HepG2 (cell line): ENCODE measurements around the gene SLC2A10. TPM values are rescaled to one million over a fixed set of nuclear protein-coding genes. Genes with fewer than 3 reads are reported as not detected.

Experiments
- AHDC1 ChIP-seq: sonication (generic); formaldehyde crosslinking; IDR thresholded peaks from 2 replicates; pipeline ENCODE4 v1.5.1; 2020; ENCODE audit warnings: mild to moderate bottlenecking, missing genetic modification reagents, borderline replicate concordance
- DR1 ChIP-seq: sonication (generic); formaldehyde crosslinking; IDR thresholded peaks from 2 replicates; pipeline ENCODE4 v1.8.0; 2021; ENCODE audit warnings: mild to moderate bottlenecking, missing genetic modification reagents, inconsistent platforms
- GTF3A ChIP-seq: sonication (generic); formaldehyde crosslinking; conservative IDR thresholded peaks from 2 replicates; pipeline ENCODE4 v1.4.0; 2020; ENCODE audit warnings: mild to moderate bottlenecking, missing genetic modification reagents
- HNF4A ChIP-seq: sonication (generic); formaldehyde crosslinking; IDR thresholded peaks from 2 replicates; pipeline ENCODE4 v1.4.0; 2020; ENCODE audit warnings: missing genetic modification reagents
- HOMEZ ChIP-seq: IDR thresholded peaks from 2 replicates; pipeline ENCODE4 v1.6.1; 2016; ENCODE audit warnings: low read depth
- MAFF ChIP-seq: IDR thresholded peaks from 2 replicates; pipeline ENCODE4 v1.6.1; 2011; ENCODE audit warnings: low read depth, low read length, improper control_type of control experiment
- PAX8 ChIP-seq: sonication (generic); formaldehyde crosslinking; IDR thresholded peaks from 2 replicates; pipeline ENCODE4 v1.8.0; 2022; ENCODE audit warnings: mild to moderate bottlenecking, missing genetic modification reagents, borderline replicate concordance
- POLR2AphosphoS2 ChIP-seq: IDR thresholded peaks from 2 replicates; pipeline ENCODE4 v1.6.1; 2011; ENCODE audit warnings: low read depth, low read length, improper control_type of control experiment
- RARA ChIP-seq: IDR thresholded peaks from 2 replicates; pipeline ENCODE4 v1.6.1; 2016; ENCODE audit warnings: missing genetic modification reagents, missing compliant biosample characterization
- RBAK ChIP-seq: sonication (generic); formaldehyde crosslinking; IDR thresholded peaks from 2 replicates; pipeline ENCODE4 v1.5.1; 2020; ENCODE audit warnings: mild to moderate bottlenecking, missing genetic modification reagents
- RFX1 ChIP-seq: fragments of 450-650 bp; IDR thresholded peaks from 2 replicates; pipeline ENCODE4 v1.6.1; 2017
- SMAD3 ChIP-seq: sonication (generic); formaldehyde crosslinking; IDR thresholded peaks from 2 replicates; pipeline ENCODE4 v1.4.0; 2020; ENCODE audit warnings: missing genetic modification reagents
- SOX5 ChIP-seq: IDR thresholded peaks from 2 replicates; pipeline ENCODE4 v1.6.1; 2016; ENCODE audit warnings: borderline replicate concordance
- TARDBP ChIP-seq: sonication (generic); formaldehyde crosslinking; IDR thresholded peaks from 2 replicates; pipeline ENCODE4 v1.8.0; 2022; ENCODE audit warnings: mild to moderate bottlenecking, missing genetic modification reagents
- ZBTB20 ChIP-seq: sonication (generic); formaldehyde crosslinking; IDR thresholded peaks from 2 replicates; pipeline ENCODE4 v1.8.1; 2023; ENCODE audit warnings: missing genetic modification reagents, low read depth, mild to moderate bottlenecking, borderline replicate concordance
- ZBTB4 ChIP-seq: sonication (generic); formaldehyde crosslinking; IDR thresholded peaks from 2 replicates; pipeline ENCODE4 v1.4.0; 2020; ENCODE audit warnings: missing genetic modification reagents, mild to moderate bottlenecking, borderline replicate concordance
- ZNF34 ChIP-seq: sonication (generic); formaldehyde crosslinking; IDR thresholded peaks from 2 replicates; pipeline ENCODE4 v1.4.0; 2020; ENCODE audit warnings: mild to moderate bottlenecking, missing genetic modification reagents, borderline replicate concordance
- ZNF569 ChIP-seq: sonication (generic); formaldehyde crosslinking; IDR thresholded peaks from 2 replicates; pipeline ENCODE4 v1.5.0; 2020; ENCODE audit warnings: mild to moderate bottlenecking, missing genetic modification reagents, moderate library complexity, borderline replicate concordance
- ZNF576 ChIP-seq: sonication (generic); formaldehyde crosslinking; IDR thresholded peaks from 2 replicates; pipeline ENCODE4 v1.4.0; 2020; ENCODE audit warnings: mild to moderate bottlenecking, missing genetic modification reagents
- polyA plus RNA-seq, 8 experiments: library from polyadenylated mRNA; depleted of rRNA in 3 of 8; stranded (reverse) in 7 of 8; unstranded in 1 of 8; fragments of >200 nt; fragmentation: Illumina TruSeq in 4 of 8; extraction: Trizol in 4 of 8; gene quantifications; 2 replicates each; pipeline versions ENCODE4 v1.2.1 to v1.2.3, GENCODE V29; 2011 to 2016; ENCODE audit warnings: low read depth in 4 of 8, missing spikeins in 1 of 8, mixed read lengths in 1 of 8; ENCODE audit not compliant: insufficient read depth in 1 of 8
- total RNA-seq, 5 experiments: library from RNA; depleted of rRNA; stranded (reverse); fragments of >200 nt; fragmentation: Illumina TruSeq; extraction: Trizol; gene quantifications; 2 replicates each; pipeline ENCODE4 v1.2.3, GENCODE V29; 2016; ENCODE audit warnings: low read depth in 1 of 5

Gene SLC2A10
- total and polyA plus RNA-seq, 2 of the 13 experiments (the other 11 are each of a cell fraction or from before 2014, with no cell fraction given), result 16.0 to 18.4 TPM

- TF ChIP-seq ZNF34 (CRISPR knock-in tag) (no peak), GTF3A (CRISPR knock-in tag) (no peak; the same call in 1 of the 2 replicates), SMAD3 (CRISPR knock-in tag) (0 out of 2 replicates have a peak, but pooled peaks have one; percentile 51), RBAK (CRISPR knock-in tag) (no peak), ZBTB4 (CRISPR knock-in tag) (peak; percentile 90; the same call in 1 of the 2 replicates), RARA (0 out of 2 replicates have a peak, but pooled peaks have one; percentile 4), POLR2AphosphoS2 (no peak), SOX5 (peak; percentile 55; the same call in 1 of the 2 replicates), ZBTB20 (no peak), ZNF569 (CRISPR knock-in tag) (peak; percentile 91; the same call in 1 of the 2 replicates), AHDC1 (peak; percentile 75; the same call in 1 of the 2 replicates), HNF4A (CRISPR knock-in tag) (peak; percentile 18; the same call in 1 of the 2 replicates), HOMEZ (CRISPR knock-in tag) (no peak; the same call in 1 of the 2 replicates), PAX8 (CRISPR knock-in tag) (no peak), RFX1 (no peak), ZNF576 (no peak; the same call in 1 of the 2 replicates), DR1 (CRISPR knock-in tag) (peak; percentile 41; the same call in 1 of the 2 replicates), TARDBP (CRISPR knock-in tag) (peak; percentile 45; the same call in 1 of the 2 replicates), MAFF (no peak)
Observed at GRCh38 chr20:46689082-46689753, 20.2 kb upstream of the SLC2A10 start, which contains the start of gene TP53RK (continued).
